ENCODE results near the gene MYADM. TPM values are rescaled to one million over a fixed set of nuclear protein-coding genes. Genes with fewer than 3 reads are reported as not detected.
A peak's percentile ranks its signal among the peaks of the same experiment; 100 is the strongest.

MYADM gene
- total and polyA plus RNA-seq, 11 donors: 75.9 to 201 (median 158) TPM

- H3K4me3 ChIP-seq: peak within 1 kb of the TSS; percentile 7 to 53 (median 41)
- 2 to 5% (median 4%) methylated on average over 27 to 49 of the region's 49 CpGs for WGBS, 4 donors
- peaks cover 0 to under 1% (median 0%) of the 10 kb centered on the region in 9 donors for H3K36me3 ChIP-seq
- H3K9me3 ChIP-seq: no peaks in the 10 kb centered on the region
- intact Hi-C loops (cut with DNase I): loop anchor here in 3 of 10 donors (5.0 kb wide), 1 partner anchor 39 kb away; no protein-coding TSS in a partner anchor
- H3K4me1 ChIP-seq: peaks cover 0 to 39% (median 14%) of the 10 kb centered on the region in 12 donors
- TF ChIP-seq CTCF (IDR thresholded peaks at IDR 0.05) (peak; percentile 33 to 65 (median 54)), POLR2A (IDR thresholded peaks at IDR 0.05) (no peak)
- peaks cover 23 to 59% (median 42%) of the 10 kb centered on the region in 9 donors for H3K27me3 ChIP-seq
- ATAC-seq: no peak
- DNase-seq: peak in 4 of 5 donors; percentile 28 to 78 (median 42)
- no peak within 1 kb of the TSS for H3K27ac ChIP-seq
Measured at GRCh38 chr19:53881482-53882390, 14.1 kb downstream of the MYADM start, which contains the start of gene PRKCG. Gene PRKCG (plus strand): TSS chr19:53882197. CDS start chr19:53882495, 298 bp downstream.

DNA sequence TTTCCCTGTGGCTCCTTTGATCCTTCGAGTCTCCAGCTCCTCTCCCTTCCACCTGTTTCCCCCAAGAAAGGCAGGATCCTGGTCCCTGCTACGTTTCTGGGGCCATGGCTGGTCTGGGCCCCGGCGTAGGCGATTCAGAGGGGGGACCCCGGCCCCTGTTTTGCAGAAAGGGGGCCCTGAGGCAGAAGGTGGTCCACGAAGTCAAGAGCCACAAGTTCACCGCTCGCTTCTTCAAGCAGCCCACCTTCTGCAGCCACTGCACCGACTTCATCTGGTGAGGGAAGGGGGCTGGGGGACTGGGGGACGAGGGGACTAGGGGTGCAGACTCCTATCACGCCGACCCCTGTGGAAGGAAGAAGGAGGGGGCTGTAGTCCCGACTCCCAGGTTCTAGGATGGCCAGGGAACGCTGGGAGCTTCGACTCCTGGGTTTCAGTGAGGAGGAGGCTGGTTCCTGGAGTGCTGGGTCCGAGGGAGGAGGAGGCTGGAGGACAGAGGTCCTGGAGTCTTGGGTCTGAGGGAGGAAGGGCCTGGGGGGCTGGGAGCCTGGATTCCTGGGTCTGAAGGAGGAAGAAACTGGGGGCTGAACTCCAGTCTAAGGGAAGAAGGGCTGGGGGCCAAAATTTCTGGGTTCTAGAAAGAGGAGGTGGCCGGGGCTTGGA lies 14.8 kb downstream of the MYADM start:
- WGBS, 4 donors: 4 to 6% (median 5%) methylated on average over 14 to 18 of the region's 18 CpGs
- peak overlapping the region in 11 of 12 donors; percentile 7 to 53 (median 41) for H3K4me3 ChIP-seq
- no peaks in the 10 kb centered on the region for H3K9me3 ChIP-seq
- ATAC-seq: no peak
- intact Hi-C loops (cut with DNase I): loop anchor here in 3 of 10 donors (5.0 kb wide), 1 partner anchor 40 kb away; no protein-coding TSS in a partner anchor
- no peak for DNase-seq
- peaks cover 0 to 35% (median 14%) of the 10 kb centered on the region in 12 donors for H3K4me1 ChIP-seq
- TF ChIP-seq CTCF (IDR thresholded peaks at IDR 0.05) (peak in 1 of 12 donors; percentile 7), POLR2A (IDR thresholded peaks at IDR 0.05) (no peak)
- peaks cover 23 to 61% (median 42%) of the 10 kb centered on the region in 9 donors for H3K27me3 ChIP-seq
- H3K27ac ChIP-seq: no peak overlapping the region
- no peaks in the 10 kb centered on the region for H3K36me3 ChIP-seq

DNA sequence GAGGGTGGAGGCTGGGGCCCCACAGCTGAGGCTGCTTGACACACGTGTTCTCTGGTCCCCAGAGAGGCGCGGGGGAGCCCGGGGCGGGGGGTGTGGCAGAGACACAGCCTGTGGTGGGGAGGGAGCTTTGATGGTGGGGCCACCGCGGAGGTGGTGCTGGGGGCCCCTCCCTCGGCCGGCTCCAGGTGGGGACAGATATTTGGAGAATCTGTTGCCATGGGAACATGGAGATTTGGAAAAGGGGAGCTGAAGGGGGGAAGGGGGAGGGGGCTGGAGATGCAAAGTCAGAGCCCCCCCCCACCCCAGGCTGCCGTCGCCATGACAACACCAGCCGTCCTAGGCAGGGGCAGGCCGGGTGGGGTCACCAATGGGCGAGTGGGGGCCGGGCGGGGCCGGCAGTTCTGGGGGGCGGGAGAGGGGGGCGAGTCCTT lies 15.6 kb downstream of the MYADM start:
- no peak for ATAC-seq
- WGBS, 4 donors: 0 to 4% (median 2%) methylated on average over 11 to 19 of the region's 19 CpGs
- no peak overlapping the region for H3K4me3 ChIP-seq
- peaks cover 23 to 61% (median 42%) of the 10 kb centered on the region in 9 donors for H3K27me3 ChIP-seq
- H3K9me3 ChIP-seq: no peaks in the 10 kb centered on the region
- intact Hi-C loops (cut with DNase I): loop anchor here in 3 of 10 donors (5.0 kb wide), 1 partner anchor 41 kb away; no protein-coding TSS in a partner anchor
- peaks cover 0 to 35% (median 14%) of the 10 kb centered on the region in 12 donors for H3K4me1 ChIP-seq
- H3K27ac ChIP-seq: no peak overlapping the region
- DNase-seq: no peak
- H3K36me3 ChIP-seq: no peaks in the 10 kb centered on the region
- TF ChIP-seq POLR2A (IDR thresholded peaks at IDR 0.05) (no peak), CTCF (IDR thresholded peaks at IDR 0.05) (no peak)

Measured in heart left ventricle (tissue), 16 donors.